GM18499 (cell line): ENCODE results near the gene OSM.

Experiments used
- ATAC-seq: cut with Tn5 transposase; IDR thresholded peaks from one replicate; pipeline ENCODE4 v1.9.1; 2021; ENCODE audit warnings: moderate number of reproducible peaks; ENCODE audit not compliant: insufficient read depth, unreplicated experiment

The OSM gene

GRCh38 chr22:30299322-30299721 is 32.7 kb upstream of the OSM start:
- no peak for ATAC-seq

DNA sequence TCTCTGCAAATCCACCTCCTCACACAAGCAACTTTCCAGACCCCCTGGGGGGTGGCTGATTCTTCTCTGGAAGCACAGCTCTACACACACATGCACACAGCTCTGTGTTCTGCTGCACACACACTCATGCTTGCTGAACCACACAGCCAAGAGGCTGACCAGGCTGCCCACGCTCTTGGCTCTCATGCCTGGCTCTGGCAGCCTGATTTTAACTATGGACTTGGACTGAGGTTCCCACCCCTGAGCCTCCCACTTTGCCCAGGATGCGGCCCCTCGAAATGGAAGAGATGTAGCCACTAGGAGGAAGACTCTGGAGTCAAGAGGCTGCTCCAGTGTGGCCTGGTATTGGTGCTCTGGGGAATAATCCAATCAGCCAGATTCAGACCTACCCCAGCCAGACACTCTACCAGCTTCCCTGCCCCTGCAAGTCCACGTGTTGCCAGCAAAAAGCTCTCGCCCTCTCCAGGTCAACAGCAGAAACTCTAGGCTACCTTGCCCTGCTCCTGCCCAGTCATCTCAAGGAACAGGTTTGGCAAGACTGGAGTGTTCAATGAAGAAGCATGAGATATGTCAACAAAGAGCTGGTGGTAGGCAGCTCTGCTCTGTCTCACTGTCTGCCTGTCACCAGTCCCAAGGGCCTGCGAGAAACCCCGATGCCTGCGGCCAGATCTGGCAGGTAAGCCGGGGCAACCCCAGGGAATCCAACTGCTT is 31.5 kb upstream of the OSM start:
- ATAC-seq: no peak

DNA sequence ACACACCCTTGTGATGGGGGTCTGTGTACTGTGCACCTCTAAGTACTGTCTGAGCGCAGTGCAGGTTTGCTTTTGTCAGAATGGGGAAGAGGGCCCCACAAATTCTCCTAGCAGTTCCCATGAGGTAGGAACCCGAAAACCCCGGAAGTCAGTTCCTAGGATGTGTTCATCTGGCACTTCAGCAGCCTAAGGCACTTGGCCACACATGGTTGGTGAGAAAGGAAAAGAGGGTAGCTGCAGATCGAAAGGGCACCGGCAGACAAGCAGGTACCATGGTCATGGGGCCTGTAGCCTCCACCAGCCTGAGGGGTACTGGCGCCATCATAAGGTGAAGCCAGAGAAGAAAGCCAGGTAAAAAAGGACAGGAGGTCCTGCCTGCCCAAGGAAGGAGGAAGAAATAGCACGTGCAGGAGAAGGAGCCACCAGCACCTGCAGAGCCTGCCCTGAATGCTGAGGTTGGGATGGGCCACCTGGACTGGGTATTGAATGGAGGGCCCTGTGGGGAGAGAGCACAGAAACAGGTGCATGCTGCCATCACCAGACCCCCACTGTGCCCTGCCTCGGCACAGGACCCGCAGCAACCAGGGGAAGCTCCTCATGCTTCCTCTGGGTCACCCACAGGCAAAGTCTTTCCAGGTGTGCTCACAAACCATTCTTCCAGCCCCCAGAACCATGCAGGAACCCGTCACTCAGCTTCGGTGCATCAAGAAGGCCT is 30.8 kb upstream of the OSM start:
- ATAC-seq: no peak

GRCh38 chr22:30296833-30297232 is 30.2 kb upstream of the OSM start:
- no peak for ATAC-seq

GRCh38 chr22:30296324-30296723 is 29.7 kb upstream of the OSM start:
- no peak for ATAC-seq

- ATAC-seq: no peak
Observed at GRCh38 chr22:30295576-30295975, 28.9 kb upstream of the OSM start.

- ATAC-seq: no peak
Observed at GRCh38 chr22:30294830-30295229, 28.2 kb upstream of the OSM start.

- ATAC-seq: no peak
Observed at GRCh38 chr22:30294066-30294465, 27.4 kb upstream of the OSM start.

GRCh38 chr22:30293026-30293425 is 26.4 kb upstream of the OSM start:
- no peak for ATAC-seq

GRCh38 chr22:30292069-30292970 is 25.7 kb upstream of the OSM start:
- ATAC-seq: no peak

- ATAC-seq: no peak
Observed at GRCh38 chr22:30291058-30291892, 24.6 kb upstream of the OSM start.

GRCh38 chr22:30290342-30291057 is 23.8 kb upstream of the OSM start:
- ATAC-seq: no peak

GRCh38 chr22:30289980-30290313 is 23.3 kb upstream of the OSM start:
- ATAC-seq: no peak

DNA sequence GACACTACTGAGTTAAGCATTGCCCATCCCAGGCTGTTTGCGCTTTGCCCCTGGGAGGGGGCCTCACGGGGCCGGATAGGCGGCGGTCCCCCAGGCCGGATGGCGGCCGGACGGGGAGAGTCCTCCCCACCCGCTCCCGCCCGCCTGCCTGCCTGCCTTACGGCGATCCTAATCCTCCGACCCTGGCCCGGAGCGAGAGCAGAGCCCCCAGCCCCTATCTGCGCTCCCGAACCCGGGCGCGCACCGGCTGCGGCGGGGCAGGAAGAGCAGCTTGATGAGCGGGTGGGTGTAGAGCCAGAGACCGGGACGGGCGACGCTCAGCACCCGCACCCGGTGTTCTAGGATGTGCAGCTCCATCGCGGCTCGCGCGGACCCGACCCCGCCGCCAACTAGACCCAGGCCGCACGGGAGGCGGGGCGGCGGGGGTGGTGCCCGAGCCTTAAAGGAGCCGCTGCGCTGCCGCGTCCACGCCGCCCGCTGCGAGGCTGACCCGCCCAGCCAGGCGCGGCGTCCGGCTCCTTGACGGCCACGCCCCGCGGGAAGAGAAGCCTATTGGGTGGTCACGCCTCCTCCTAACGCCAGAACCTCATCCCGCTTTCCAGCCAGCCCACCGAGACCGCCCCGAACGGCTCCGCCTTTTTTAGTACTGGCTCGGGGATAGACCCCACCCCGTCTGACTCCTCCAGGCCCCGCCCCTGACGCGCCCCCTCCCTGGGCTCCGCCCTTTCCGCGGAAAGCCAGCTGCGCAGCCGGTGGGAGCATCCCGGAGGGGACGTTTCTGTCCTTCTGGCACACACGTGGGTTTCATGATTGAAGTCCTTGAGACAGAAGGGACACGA is 22.7 kb upstream of the OSM start, which contains the start of gene CASTOR1:
TSS of gene CASTOR1 (minus strand) at position 365 of the 839 bp plus-strand sequence. CDS start at position 357, 8 bp downstream.
- no peak for ATAC-seq

DNA sequence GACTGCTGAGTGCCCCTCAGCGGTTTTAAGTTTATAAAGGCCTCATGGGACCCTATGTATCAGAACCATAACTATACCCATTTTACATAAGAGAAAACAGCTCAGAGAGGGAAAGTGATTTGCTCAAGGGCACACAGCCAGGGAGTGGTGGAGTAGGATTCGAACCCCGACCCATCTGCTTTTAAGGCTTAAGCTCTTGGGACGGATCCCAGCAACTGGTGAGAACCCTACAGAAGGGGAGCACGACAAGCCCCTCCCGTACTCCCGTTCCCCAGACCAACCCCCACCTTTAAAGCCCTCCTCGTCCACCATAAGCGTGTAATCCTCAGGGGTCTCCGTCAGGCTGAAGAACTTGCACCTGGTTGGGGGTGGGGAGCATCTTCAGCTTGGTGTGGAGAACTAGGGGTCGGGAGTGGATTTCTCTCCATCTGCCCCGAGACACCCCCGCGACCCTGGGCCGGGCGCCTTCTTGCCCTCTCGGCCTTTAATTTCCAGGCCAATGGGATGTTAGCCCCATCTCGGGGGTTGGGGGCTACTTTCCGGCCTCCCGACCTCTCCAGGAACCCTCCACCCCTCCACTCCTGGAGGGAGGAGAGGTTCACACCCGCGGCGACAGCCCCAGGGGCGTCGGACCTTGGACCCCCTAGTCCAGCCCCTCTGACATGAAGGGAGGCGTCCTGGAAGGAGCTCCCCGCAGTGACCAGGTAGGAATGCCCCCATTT is 21.9 kb upstream of the OSM start:
- no peak for ATAC-seq

- no peak for ATAC-seq
Observed at GRCh38 chr22:30287648-30288418, 21.2 kb upstream of the OSM start.
